ENCODE data around the gene DYNC2LI1.

DYNC2LI1 gene

GRCh38 chr2:43787895-43788294, 14.1 kb downstream of the DYNC2LI1 start:
- Histone ChIP-seq H3K4me2 (no peak overlapping the region), H3K4me1 (no peaks in the 10 kb centered on the region), H3K36me3 (peaks cover 14% of the 10 kb centered on the region; the same call in 1 of the 2 replicates), H3K9me3 (no peaks in the 10 kb centered on the region), H3K27me3 (no peaks in the 10 kb centered on the region), H4K20me1 (no peaks in the 10 kb centered on the region), H3K27ac (no peak overlapping the region), H3K4me3 (no peak overlapping the region), H3K9ac (no peak overlapping the region)
- no peak for TF ChIP-seq Cebpa-rat (IDR thresholded peaks at IDR 0.05)

- no peak overlapping the region for H3K9ac ChIP-seq
- H3K36me3 ChIP-seq = peaks cover 14% of the 10 kb centered on the region; the same call in 1 of the 2 replicates
- H3K4me1 ChIP-seq = no peaks in the 10 kb centered on the region
- no peaks in the 10 kb centered on the region for H3K27me3 ChIP-seq
- H4K20me1 ChIP-seq = no peaks in the 10 kb centered on the region
- no peak overlapping the region for H3K4me2 ChIP-seq
- no peak overlapping the region for H3K27ac ChIP-seq
- no peak overlapping the region for H3K4me3 ChIP-seq
- no peak for TF ChIP-seq Cebpa-rat (IDR thresholded peaks at IDR 0.05)
- no peaks in the 10 kb centered on the region for H3K9me3 ChIP-seq
These were observed 14.8 kb downstream of the DYNC2LI1 start for GRCh38 chr2:43788646-43789045.

- Histone ChIP-seq H4K20me1 (no peaks in the 10 kb centered on the region), H3K4me1 (no peaks in the 10 kb centered on the region), H3K9me3 (no peaks in the 10 kb centered on the region), H3K36me3 (peaks cover 11% of the 10 kb centered on the region; the same call in 1 of the 2 replicates), H3K4me2 (no peak overlapping the region), H3K4me3 (no peak overlapping the region), H3K27ac (no peak overlapping the region), H3K27me3 (no peaks in the 10 kb centered on the region), H3K9ac (no peak overlapping the region)
- no peak for TF ChIP-seq Cebpa-rat (IDR thresholded peaks at IDR 0.05)
These were observed 16.3 kb downstream of the DYNC2LI1 start for GRCh38 chr2:43790147-43790546.

- Histone ChIP-seq H3K9ac (no peak overlapping the region), H3K9me3 (no peaks in the 10 kb centered on the region), H3K36me3 (peaks cover 11% of the 10 kb centered on the region; the same call in 1 of the 2 replicates), H4K20me1 (no peaks in the 10 kb centered on the region), H3K4me3 (no peak overlapping the region), H3K4me2 (no peak overlapping the region), H3K27me3 (no peaks in the 10 kb centered on the region), H3K4me1 (no peaks in the 10 kb centered on the region), H3K27ac (no peak overlapping the region)
- TF ChIP-seq Cebpa-rat (IDR thresholded peaks at IDR 0.05) = no peak
These were observed 17.4 kb downstream of the DYNC2LI1 start for GRCh38 chr2:43791035-43791765.

GRCh38 chr2:43792653-43793052, 18.8 kb downstream of the DYNC2LI1 start:
- no peak overlapping the region for H3K4me2 ChIP-seq
- H3K36me3 ChIP-seq = peaks cover 8% of the 10 kb centered on the region; the same call in 1 of the 2 replicates
- no peak for TF ChIP-seq Cebpa-rat (IDR thresholded peaks at IDR 0.05)
- H3K4me3 ChIP-seq = no peak overlapping the region
- no peaks in the 10 kb centered on the region for H3K27me3 ChIP-seq
- no peak overlapping the region for H3K27ac ChIP-seq
- H3K9ac ChIP-seq = no peak overlapping the region
- H4K20me1 ChIP-seq = no peaks in the 10 kb centered on the region
- no peaks in the 10 kb centered on the region for H3K4me1 ChIP-seq
- H3K9me3 ChIP-seq = no peaks in the 10 kb centered on the region

- Histone ChIP-seq H3K4me3 (no peak overlapping the region), H3K4me2 (no peak overlapping the region), H4K20me1 (no peaks in the 10 kb centered on the region), H3K27ac (no peak overlapping the region), H3K9me3 (no peaks in the 10 kb centered on the region), H3K4me1 (no peaks in the 10 kb centered on the region), H3K27me3 (no peaks in the 10 kb centered on the region), H3K9ac (no peak overlapping the region), H3K36me3 (peaks cover 8% of the 10 kb centered on the region; the same call in 1 of the 2 replicates)
- TF ChIP-seq Cebpa-rat (IDR thresholded peaks at IDR 0.05) = no peak
These were observed 21.1 kb downstream of the DYNC2LI1 start for GRCh38 chr2:43794956-43795355.

- TF ChIP-seq Cebpa-rat (IDR thresholded peaks at IDR 0.05) = no peak
- H3K4me2 ChIP-seq = no peak overlapping the region
- no peak overlapping the region for H3K4me3 ChIP-seq
- H3K27me3 ChIP-seq = no peaks in the 10 kb centered on the region
- H3K9me3 ChIP-seq = no peaks in the 10 kb centered on the region
- H3K4me1 ChIP-seq = no peaks in the 10 kb centered on the region
- no peak overlapping the region for H3K27ac ChIP-seq
- no peak overlapping the region for H3K9ac ChIP-seq
- H3K36me3 ChIP-seq = peaks cover 2% of the 10 kb centered on the region; the same call in 1 of the 2 replicates
- H4K20me1 ChIP-seq = no peaks in the 10 kb centered on the region
These were observed 22.4 kb downstream of the DYNC2LI1 start for GRCh38 chr2:43796206-43796605.

GRCh38 chr2:43798300-43798699, 24.5 kb downstream of the DYNC2LI1 start:
- H4K20me1 ChIP-seq = no peaks in the 10 kb centered on the region
- no peak overlapping the region for H3K4me2 ChIP-seq
- TF ChIP-seq Cebpa-rat (IDR thresholded peaks at IDR 0.05) = no peak
- H3K4me1 ChIP-seq = no peaks in the 10 kb centered on the region
- no peak overlapping the region for H3K27ac ChIP-seq
- H3K27me3 ChIP-seq = no peaks in the 10 kb centered on the region
- H3K9me3 ChIP-seq = no peaks in the 10 kb centered on the region
- H3K4me3 ChIP-seq = no peak overlapping the region
- H3K9ac ChIP-seq = no peak overlapping the region
- H3K36me3 ChIP-seq = no peaks in the 10 kb centered on the region

- TF ChIP-seq Cebpa-rat (IDR thresholded peaks at IDR 0.05) = no peak
- H3K4me1 ChIP-seq = no peaks in the 10 kb centered on the region
- no peak overlapping the region for H3K27ac ChIP-seq
- no peak overlapping the region for H3K4me2 ChIP-seq
- H4K20me1 ChIP-seq = no peaks in the 10 kb centered on the region
- H3K36me3 ChIP-seq = peaks cover 4% of the 10 kb centered on the region; the same call in 1 of the 2 replicates
- no peak overlapping the region for H3K9ac ChIP-seq
- H3K4me3 ChIP-seq = no peak overlapping the region
- H3K9me3 ChIP-seq = no peaks in the 10 kb centered on the region
- no peaks in the 10 kb centered on the region for H3K27me3 ChIP-seq
These were observed 27.1 kb downstream of the DYNC2LI1 start for GRCh38 chr2:43800894-43801293.

- Histone ChIP-seq H3K36me3 (peaks cover 6% of the 10 kb centered on the region; the same call in 1 of the 2 replicates), H3K4me2 (no peak overlapping the region), H3K9me3 (no peaks in the 10 kb centered on the region), H4K20me1 (no peaks in the 10 kb centered on the region), H3K27ac (no peak overlapping the region), H3K4me1 (no peaks in the 10 kb centered on the region), H3K4me3 (no peak overlapping the region), H3K27me3 (no peaks in the 10 kb centered on the region), H3K9ac (no peak overlapping the region)
- TF ChIP-seq Cebpa-rat (IDR thresholded peaks at IDR 0.05) = no peak
These were observed 28.3 kb downstream of the DYNC2LI1 start for GRCh38 chr2:43802135-43802534.

Measured in BLaER1 (cell line).